HG03159 (cell line): ENCODE data around the gene IRAK4.
"Not testable (repeated sequence)": the region's sequence is repeated elsewhere in the genome, so short reads cannot be mapped to it uniquely, and the experiment has no call there.

Experiments used
- ATAC-seq: cut with Tn5 transposase; IDR thresholded peaks from one replicate; pipeline ENCODE4 v1.9.1; 2021; ENCODE audit warnings: mild to moderate bottlenecking, moderate library complexity; ENCODE audit not compliant: unreplicated experiment

Gene IRAK4

GRCh38 chr12:43758728-43759563 lies at the start of gene IRAK4, which contains the start of gene PUS7L:
TSS of gene IRAK4 (plus strand) at chr12:43758951. CDS start at chr12:43768112, 9,161 bp downstream.
TSS of gene PUS7L (minus strand) at chr12:43758790. CDS start at chr12:43755245, 3,545 bp downstream.
- peak; percentile 98 for ATAC-seq

DNA sequence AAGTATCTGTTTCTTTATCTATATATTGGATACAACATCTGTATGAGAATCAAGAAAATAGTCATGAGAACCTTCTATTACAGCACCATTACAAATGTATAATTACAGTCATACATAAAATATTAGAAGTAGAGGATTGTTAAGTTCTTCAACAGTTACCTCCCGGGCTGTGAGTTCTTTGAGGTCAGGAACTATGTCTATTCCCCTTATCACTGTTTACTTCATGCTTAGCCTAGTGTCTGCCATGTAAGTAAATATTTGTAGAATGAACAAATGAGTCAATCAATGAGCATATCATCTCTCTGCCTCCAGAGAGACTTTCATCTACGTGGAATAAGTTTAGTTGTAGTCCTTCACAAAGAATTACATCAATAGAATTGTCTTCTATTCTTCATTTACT lies 47.4 kb upstream of the IRAK4 start:
- ATAC-seq = no peak

DNA sequence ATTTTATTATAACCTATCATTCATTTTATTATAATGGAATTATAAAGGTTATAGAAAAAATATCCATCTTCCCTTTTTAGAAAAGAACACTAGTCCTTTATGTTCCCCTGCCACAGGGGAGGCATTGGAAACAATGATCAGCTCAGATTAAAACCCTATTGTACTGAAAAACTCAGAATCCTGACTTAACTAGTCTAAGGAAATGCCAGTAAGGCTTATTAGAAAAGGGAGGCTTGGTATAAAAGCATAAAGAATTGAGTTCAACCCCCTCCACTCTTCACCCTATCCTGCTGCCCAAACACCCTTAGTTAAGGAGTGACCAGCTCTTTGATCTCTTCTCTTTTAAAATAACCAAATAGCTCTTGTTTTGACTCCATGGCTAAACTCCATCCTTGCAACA lies 36.1 kb upstream of the IRAK4 start:
- ATAC-seq = no peak

DNA sequence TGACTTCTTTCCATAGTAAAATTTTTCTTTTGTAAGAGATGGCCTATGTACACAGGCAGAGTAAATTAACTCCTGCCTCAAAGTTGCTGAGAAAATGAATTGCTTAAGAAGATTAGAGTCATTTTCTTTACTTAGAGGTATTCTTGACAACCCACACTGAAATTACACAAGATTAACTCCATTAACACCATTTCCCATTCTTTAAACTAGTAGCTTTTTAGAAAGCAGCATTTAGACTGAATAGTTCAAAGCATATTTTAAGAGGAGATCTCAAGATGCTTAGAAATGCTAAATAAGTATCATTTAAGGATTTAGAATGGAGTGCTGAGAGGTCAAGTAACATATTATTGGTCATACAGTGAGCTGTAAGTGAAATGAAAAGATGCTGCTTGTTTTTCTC lies 35.6 kb upstream of the IRAK4 start:
- ATAC-seq = no peak

- ATAC-seq = no peak
Observed at GRCh38 chr12:43728117-43728516, 30.6 kb upstream of the IRAK4 start.

DNA sequence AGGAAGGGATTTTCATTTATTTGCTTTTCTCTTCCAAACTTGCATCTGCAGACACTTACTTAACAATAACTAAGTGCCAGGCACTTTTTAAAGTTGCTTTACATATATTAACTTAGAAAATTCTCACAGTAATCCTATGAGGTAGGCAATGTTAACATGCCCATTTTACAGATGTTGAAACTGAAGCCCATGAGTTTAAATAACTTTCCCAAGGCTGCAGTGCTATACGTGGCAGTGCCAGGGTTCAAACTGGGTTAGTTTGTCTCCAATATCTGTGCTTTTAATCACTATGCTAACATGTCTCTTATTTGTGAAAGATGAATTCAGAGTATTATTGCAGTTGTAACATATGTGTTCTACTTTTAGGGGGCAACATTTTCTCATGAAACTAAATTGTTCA lies 30.1 kb upstream of the IRAK4 start:
- no peak for ATAC-seq

DNA sequence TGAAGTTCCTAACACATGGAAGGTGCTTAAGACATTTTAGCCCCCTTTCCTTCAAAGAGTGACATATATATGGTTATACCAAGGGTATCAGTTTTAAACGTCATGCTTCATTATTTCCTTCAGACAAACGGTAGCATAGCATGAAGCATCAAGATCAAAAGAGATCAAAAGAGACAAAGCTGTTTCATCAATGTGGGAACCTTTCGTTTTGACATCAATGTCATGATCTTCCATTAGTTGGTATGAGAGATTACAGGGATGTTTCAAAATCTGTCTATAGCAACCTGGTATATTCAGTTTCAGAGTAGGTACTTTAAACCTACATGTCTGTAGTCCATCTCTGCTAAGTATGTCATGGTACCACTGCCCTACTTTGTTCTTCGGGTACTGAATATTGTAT lies 28.5 kb upstream of the IRAK4 start:
- no peak for ATAC-seq

DNA sequence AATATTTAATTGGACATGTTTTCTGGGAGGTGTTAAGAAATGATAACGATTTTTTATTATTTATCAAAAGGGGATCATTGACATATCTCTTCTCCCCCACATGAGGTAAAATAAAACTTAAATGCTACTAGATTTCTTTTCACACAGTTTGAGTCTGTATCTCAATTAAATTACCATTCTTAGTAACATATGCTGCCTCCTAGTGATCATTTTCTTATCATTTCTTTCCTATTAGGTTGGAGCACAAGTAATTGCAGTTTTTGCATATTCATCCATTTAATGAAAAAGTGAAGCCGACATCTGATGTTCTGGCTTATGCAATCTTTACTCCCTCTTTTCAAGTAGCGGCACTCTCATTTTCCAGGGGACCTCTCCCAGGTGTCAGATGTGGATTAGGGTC lies 25.1 kb upstream of the IRAK4 start:
- no peak for ATAC-seq

GRCh38 chr12:43736927-43737440 lies 21.8 kb upstream of the IRAK4 start:
- no peak for ATAC-seq

- no peak for ATAC-seq
Observed at GRCh38 chr12:43737646-43738045, 21.1 kb upstream of the IRAK4 start.

GRCh38 chr12:43740511-43741100 lies 18.1 kb upstream of the IRAK4 start:
- ATAC-seq = no peak

- ATAC-seq = no peak
Observed at GRCh38 chr12:43742106-43742505, 16.6 kb upstream of the IRAK4 start.

DNA sequence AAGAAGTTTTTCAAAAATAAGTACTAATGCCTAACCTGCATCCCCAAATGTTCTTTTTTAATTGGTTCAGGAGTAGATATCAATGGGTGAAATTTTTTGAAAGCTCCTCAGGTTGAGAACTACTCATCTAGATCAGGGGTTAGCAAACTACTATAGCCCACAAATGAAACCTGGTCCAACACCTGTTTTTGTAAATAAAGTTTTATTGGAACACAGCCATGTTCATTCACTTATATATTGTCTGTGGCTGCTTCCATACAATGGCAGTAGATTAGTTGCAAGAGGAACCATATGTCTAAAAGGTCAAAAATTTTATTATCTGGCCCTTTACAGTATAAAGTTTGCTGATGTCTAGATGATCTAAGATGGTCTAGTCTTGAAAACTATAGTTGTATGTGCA lies 13.9 kb upstream of the IRAK4 start:
- no peak for ATAC-seq

DNA sequence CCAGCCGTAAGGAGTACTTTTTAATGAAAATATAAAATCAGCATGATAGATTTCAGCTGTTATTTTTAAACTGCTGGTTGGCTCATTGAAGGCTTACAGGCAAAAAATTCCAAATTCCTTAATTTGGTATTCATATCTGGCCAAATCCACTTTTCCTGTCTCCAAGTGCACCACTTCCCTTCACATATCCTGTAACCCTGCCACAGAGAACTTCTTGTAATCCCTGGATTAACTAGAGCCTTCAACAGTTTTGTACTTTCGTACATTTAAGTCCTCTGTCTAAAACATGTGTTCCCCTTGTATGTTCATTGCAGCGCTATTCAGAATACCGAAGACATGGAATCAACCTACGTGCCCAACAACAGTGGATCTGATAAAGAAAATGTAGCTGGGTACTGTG lies 9.7 kb upstream of the IRAK4 start:
- no peak for ATAC-seq

DNA sequence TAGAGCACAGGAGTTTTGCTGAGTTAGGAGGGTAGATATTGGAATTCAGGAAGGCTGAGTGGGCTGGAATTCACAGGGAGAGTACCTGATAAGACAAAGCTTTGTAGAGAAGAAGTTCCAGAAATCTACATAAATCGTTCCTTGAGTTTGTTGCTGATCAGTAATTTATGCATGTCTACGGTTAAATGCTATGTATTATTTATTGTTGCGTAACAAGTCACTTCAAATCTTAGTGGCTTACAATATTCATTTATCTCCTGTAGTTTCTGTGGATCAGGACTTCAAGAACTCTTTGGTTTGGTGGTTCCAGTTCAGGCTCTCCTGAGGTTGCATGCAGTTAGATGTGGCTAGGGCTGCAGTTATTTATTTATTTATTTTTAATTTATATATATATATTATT lies 7.9 kb upstream of the IRAK4 start:
- ATAC-seq = no peak

DNA sequence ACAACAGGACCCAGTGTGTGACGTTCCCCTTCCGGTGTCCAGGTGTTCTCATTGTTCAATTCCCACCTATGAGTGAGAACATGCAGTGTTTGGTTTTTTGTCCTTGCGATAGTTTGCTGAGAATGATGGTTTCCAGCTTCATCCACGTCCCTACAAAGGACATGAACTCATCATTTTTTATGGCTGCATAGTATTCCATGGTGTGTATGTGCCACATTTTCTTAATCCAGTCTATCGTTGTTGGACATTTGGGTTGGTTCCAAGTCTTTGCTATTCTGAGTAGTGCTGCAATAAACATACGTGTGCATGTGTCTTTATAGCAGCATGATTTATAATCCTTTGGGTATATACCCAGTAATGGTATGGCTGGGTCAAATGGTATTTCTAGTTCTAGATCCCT lies 7.4 kb upstream of the IRAK4 start:
- ATAC-seq = not testable (repeated sequence)

- ATAC-seq = no peak
Observed at GRCh38 chr12:43754015-43754414, 4.7 kb upstream of the IRAK4 start.

DNA sequence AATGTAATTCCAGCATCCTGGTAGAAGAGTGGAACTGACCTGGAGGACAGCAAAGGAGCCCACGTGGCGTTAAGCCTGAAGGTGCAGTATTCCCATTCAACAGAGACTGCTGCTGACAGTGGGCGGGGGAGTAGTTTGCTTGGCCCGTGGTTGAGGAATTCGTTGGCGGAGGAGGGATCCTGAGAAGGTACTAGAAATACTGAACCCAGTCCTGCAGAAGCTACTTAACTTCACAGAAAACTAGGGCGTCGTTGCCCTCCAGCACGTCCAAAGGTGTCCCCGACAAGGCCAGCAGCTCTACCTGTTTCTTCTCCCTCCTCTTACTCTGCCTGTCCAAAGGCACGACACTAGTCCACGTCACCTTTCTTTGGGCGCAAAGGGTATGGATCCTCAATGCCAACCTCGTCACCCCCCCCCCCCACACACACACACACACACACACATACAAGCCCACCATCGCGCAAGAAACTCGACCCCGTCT lies 464 bp upstream of the IRAK4 start:
- ATAC-seq = peak; percentile 7

GRCh38 chr12:43760396-43760795 lies 1.6 kb downstream of the IRAK4 start:
- ATAC-seq = no peak

GRCh38 chr12:43761500-43761899 lies 2.7 kb downstream of the IRAK4 start:
- ATAC-seq = no peak

GRCh38 chr12:43762596-43762995 lies 3.8 kb downstream of the IRAK4 start:
- ATAC-seq = no peak

DNA sequence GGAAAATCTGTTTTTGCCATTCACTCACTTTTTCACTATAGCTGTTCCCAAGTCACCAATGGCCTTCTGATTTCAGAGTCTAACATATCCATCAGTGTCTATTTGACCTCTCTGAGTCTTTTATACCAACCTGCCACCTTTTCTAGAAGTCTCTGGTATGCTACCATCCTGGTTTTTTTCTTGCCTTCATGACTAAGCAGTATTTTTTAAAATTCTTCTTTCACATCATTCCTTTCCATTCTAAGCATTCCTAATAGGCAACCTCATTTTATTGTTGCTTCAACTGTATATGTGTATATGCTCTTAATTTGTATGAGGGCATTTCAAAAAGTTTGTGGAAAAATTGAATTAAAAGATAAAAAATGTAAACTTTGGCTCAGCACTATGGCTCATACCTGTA lies 5.0 kb downstream of the IRAK4 start:
- ATAC-seq = no peak
